ENCODE results near the gene PIGW. TPM values are rescaled to one million over a fixed set of nuclear protein-coding genes. Genes with fewer than 3 reads are reported as not detected.

Gene PIGW
- total RNA-seq, 1 experiment from 2014 or later, result 21.7 TPM

- TF ChIP-seq, protein P1, sequence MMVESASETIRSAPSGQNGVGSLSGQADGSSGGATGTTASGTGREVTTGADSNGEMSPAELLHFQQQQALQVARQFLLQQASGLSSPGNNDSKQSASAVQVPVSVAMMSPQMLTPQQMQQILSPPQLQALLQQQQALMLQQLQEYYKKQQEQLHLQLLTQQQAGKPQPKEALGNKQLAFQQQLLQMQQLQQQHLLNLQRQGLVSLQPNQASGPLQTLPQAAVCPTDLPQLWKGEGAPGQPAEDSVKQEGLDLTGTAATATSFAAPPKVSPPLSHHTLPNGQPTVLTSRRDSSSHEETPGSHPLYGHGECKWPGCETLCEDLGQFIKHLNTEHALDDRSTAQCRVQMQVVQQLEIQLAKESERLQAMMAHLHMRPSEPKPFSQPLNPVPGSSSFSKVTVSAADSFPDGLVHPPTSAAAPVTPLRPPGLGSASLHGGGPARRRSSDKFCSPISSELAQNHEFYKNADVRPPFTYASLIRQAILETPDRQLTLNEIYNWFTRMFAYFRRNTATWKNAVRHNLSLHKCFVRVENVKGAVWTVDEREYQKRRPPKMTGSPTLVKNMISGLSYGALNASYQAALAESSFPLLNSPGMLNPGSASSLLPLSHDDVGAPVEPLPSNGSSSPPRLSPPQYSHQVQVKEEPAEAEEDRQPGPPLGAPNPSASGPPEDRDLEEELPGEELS (CRISPR knock-in tag; IDR thresholded peaks at IDR 0.05), result no peak
- TF ChIP-seq ZNF416 (CRISPR knock-in tag; IDR thresholded peaks at IDR 0.05) (no peak), IRF2 (CRISPR knock-in tag; IDR thresholded peaks at IDR 0.05; ENCODE audit: borderline replicate concordance, low read depth) (no peak)
- TF ChIP-seq, protein P2, sequence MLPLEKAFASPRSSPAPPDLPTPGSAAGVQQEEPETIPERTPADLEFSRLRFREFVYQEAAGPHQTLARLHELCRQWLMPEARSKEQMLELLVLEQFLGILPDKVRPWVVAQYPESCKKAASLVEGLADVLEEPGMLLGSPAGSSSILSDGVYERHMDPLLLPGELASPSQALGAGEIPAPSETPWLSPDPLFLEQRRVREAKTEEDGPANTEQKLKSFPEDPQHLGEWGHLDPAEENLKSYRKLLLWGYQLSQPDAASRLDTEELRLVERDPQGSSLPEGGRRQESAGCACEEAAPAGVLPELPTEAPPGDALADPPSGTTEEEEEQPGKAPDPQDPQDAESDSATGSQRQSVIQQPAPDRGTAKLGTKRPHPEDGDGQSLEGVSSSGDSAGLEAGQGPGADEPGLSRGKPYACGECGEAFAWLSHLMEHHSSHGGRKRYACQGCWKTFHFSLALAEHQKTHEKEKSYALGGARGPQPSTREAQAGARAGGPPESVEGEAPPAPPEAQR (CRISPR knock-in tag; IDR thresholded peaks at IDR 0.05), result no peak
Observed at GRCh38 chr17:36501963-36502362, 32.8 kb upstream of the PIGW start (continued).

DNA sequence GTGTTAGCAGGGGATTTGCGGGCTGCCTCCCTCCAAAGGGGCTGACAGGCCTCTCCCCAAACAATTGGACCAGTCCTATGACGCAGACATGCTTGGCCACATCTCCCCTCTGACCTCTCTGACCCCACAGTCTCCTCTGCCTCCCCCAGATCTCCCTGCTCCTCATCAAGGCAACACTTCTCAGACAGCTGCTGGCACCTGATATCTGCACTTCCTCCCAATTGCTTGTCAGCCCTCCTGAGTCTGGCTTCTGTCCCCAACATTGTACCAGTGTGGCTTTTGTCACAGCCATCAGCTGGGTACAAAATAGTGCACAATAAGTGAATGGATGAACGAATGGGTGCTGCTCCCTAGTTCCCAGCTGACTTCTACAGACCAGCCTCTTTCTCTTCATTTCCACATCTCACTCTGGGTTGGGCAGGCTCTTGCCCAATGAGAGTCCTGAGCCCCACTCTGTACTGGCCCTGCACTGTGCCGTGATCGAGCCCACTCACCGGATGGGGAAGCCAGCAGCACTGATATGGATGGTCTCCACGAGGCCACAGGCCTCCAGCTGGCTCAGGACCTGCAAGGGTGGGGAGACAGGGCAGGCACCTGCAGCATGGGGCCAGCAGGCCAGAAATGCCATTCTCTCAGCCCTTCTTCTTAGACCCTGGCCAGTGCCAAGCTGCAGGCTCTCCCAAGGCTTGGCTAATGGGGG lies 31.2 kb upstream of the PIGW start:
- ChIA-PET CTCF (no interaction called here), POLR2A (no interaction called here)
- Mint-ChIP-seq H3K4me3 (no peak overlapping the region), H3K36me3 (peaks cover 71% of the 10 kb centered on the region), H3K4me1 (no peaks in the 10 kb centered on the region), H3K27me3 (ENCODE audit: low read depth) (no peaks in the 10 kb centered on the region), H3K9me3 (no peaks in the 10 kb centered on the region), H3K27ac (no peak overlapping the region)
- TF ChIP-seq ZNF281 (CRISPR knock-in tag; IDR thresholded peaks at IDR 0.05) (no peak), NR3C1 (CRISPR knock-in tag; conservative IDR thresholded peaks at IDR 0.05; ENCODE audit: low read depth) (no peak), MYBL2 (CRISPR knock-in tag; IDR thresholded peaks at IDR 0.05) (no peak), ZBTB21 (CRISPR knock-in tag; IDR thresholded peaks at IDR 0.05; ENCODE audit: borderline replicate concordance) (no peak), AFF4 (CRISPR knock-in tag; IDR thresholded peaks at IDR 0.05; ENCODE audit: borderline replicate concordance) (no peak), IRF1 (CRISPR knock-in tag; IDR thresholded peaks at IDR 0.05) (no peak), SP1 (CRISPR knock-in tag; conservative IDR thresholded peaks at IDR 0.05) (no peak), RELA (CRISPR knock-in tag; IDR thresholded peaks at IDR 0.05; ENCODE audit: borderline replicate concordance) (no peak)
- TF ChIP-seq, protein P3, sequence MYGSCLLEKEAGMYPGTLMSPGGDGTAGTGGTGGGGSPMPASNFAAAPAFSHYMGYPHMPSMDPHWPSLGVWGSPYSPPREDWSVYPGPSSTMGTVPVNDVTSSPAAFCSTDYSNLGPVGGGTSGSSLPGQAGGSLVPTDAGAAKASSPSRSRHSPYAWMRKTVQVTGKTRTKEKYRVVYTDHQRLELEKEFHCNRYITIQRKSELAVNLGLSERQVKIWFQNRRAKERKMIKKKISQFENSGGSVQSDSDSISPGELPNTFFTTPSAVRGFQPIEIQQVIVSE (CRISPR knock-in tag; IDR thresholded peaks at IDR 0.05; ENCODE audit: borderline replicate concordance), result no peak
- TF ChIP-seq, protein P4, sequence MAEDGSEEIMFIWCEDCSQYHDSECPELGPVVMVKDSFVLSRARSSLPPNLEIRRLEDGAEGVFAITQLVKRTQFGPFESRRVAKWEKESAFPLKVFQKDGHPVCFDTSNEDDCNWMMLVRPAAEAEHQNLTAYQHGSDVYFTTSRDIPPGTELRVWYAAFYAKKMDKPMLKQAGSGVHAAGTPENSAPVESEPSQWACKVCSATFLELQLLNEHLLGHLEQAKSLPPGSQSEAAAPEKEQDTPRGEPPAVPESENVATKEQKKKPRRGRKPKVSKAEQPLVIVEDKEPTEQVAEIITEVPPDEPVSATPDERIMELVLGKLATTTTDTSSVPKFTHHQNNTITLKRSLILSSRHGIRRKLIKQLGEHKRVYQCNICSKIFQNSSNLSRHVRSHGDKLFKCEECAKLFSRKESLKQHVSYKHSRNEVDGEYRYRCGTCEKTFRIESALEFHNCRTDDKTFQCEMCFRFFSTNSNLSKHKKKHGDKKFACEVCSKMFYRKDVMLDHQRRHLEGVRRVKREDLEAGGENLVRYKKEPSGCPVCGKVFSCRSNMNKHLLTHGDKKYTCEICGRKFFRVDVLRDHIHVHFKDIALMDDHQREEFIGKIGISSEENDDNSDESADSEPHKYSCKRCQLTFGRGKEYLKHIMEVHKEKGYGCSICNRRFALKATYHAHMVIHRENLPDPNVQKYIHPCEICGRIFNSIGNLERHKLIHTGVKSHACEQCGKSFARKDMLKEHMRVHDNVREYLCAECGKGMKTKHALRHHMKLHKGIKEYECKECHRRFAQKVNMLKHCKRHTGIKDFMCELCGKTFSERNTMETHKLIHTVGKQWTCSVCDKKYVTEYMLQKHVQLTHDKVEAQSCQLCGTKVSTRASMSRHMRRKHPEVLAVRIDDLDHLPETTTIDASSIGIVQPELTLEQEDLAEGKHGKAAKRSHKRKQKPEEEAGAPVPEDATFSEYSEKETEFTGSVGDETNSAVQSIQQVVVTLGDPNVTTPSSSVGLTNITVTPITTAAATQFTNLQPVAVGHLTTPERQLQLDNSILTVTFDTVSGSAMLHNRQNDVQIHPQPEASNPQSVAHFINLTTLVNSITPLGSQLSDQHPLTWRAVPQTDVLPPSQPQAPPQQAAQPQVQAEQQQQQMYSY (CRISPR knock-in tag; IDR thresholded peaks at IDR 0.05), result no peak
- no peak for DNase-seq (ENCODE audit: low spot score)
- no peak for ATAC-seq

Measured in WTC11 (cell line).